NCI-H2171 treated with DMSO at 0.1 percent for 48 hours (cell line): Measurements from ENCODE around the gene GOLGA8M.
"Not testable (repeated sequence)": the region's sequence is repeated elsewhere in the genome, so short reads cannot be mapped to it uniquely, and the experiment has no call there.

Experiments
- DNase-seq: peaks from one replicate; lab custom pipeline; 2025; lab: John Stamatoyannopoulos, UW

The GOLGA8M gene

DNA sequence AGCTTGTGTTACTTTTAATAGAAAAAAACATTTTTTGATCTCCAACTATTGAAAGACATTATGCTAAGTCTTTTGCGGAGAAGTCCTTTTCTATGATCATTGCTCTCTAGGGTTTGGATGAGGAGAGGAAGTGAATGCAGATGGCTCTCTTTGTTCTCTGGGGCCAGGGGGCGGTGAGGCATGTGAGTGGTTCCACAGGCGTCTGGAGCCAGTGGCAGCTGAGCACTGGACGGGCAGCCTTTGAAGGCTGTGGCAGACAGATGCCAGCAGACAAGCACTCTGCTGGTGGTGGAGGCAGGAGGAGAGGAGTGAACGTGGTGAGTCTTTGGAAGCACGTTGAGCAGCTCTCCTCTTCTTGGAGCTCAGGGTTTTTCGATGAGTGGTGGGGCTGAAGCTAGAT, 51.5 kb downstream of the GOLGA8M start:
- DNase-seq: not testable (repeated sequence)

DNA sequence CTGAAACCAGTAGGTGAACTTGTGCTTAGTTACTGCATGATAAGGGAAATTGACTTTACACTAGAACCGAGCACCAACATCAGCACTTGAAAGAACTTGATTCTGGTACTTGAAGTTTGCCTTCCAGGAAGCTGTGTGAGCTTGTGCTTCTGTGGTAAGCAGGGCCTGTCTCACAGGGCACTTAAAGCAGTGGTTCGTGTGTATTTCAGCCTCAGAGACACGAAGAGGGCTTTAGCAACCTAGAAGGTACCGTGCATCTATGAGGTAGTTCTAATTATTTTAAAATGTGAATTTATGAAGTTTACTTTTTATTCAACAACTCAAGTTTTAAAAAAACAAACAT, 56.2 kb downstream of the GOLGA8M start:
- not testable (repeated sequence) for DNase-seq

DNA sequence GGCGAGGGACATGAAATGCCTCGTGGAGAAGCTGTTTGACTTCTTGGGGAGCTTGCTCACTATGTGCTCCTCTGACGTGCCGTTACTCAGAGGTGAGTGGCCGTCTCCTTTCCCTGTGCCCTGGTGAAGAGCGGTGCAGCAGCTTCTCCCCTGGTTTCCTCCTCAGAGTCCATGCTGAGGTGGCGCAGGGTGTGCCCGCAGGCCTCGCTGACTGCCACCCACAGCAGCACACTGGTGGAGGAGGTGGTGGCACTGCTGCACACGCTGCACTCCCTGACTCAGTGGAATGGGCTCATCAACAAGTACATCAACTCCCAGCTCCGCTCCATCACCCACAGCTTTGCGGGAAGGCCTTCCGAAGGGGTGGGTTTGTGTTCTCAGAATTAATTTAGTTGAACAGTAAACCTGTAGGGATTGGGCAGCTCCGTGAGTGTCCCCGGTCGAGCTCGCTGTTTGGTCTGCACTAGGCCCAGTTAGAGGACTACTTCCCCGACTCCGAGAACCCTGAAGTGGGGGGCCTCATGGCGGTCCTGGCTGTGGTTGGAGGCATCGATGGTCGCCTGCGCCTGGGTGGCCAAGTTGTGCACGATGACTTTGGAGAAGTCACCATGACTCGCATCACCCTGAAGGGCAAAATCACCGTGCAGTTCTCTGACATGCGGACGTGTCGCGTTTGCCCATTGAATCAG, 56.7 kb downstream of the GOLGA8M start:
- DNase-seq: not testable (repeated sequence)

DNA sequence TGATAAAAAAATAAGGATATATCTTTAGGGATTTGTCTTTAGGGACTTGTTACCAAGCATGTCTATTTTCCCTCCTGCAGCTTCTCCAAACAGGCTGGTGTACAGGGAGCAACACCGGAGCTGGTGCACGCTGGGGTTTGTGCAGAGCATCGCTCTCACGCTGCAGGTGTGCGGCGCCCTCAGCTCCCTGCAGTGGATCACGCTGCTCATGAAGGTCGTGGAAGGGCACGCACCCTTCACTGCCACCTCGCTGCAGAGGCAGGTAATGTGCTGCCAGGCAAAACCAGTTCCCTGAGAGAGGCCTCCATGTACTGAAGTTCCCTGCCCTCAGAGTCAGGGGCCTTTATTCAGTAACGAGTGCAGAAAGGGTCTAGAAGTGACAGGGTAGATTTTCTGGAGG, 58.0 kb downstream of the GOLGA8M start:
- DNase-seq: not testable (repeated sequence)

DNA sequence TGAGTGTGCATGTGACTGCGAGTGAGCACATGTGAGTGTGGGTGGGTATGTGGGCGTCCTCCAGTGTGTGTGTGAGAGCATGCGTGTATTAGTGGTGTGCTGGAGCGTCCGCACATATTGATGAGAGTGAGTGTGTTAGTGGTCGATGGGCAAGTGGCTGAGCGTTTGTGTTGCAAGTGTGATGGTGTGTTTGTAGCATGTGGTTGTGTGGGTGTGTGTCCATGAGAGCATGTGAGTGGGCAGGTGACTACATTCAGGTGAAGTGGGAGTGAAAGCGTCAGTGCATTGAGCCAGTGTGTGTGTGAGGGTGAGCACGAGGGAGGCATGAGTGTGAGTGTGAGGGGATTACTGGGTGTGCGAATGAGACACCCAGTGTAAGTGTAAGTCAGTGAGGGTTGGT, 59.7 kb downstream of the GOLGA8M start:
- DNase-seq: not testable (repeated sequence)
